GF-D8 (cell line): ENCODE results near the gene BRD1.
"Not testable (repeated sequence)": the region's sequence is repeated elsewhere in the genome, so short reads cannot be mapped to it uniquely, and the experiment has no call there.

Source experiments
- DNase-seq: peaks from one replicate; lab custom pipeline; 2025; lab: John Stamatoyannopoulos, UW

The BRD1 gene

DNA sequence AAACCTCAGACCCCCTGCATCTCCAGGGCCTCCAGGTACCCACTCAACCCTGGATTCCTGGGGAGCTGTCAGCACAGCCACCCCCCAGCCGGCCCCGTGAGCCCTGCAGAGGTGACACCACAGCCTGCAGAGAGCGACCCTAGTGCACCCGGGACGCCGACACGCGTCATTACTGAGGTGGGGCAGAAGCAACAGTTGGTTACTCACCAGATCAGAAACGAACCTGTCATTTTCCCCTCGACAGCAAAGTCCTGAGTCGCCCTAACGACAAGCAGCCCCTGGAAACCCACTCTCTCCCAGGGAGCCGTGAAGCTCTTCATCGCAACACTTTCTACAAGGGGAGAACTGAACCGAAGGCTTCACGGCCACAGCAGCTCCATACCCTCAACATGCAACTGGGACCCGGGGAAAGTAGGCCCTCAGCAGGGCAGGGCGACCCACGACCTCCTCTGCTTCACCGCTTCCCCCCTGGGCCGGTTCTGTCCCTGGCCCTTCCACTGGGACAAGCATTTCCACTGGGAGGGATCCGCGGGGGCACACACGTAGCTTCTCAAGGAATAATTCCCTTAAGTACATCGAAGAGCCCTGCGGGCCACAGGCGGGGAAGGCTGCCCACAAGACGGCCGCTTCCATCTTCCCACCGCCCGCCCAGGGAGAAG is 1.6 kb downstream of the BRD1 start:
- DNase-seq: no peak

DNA sequence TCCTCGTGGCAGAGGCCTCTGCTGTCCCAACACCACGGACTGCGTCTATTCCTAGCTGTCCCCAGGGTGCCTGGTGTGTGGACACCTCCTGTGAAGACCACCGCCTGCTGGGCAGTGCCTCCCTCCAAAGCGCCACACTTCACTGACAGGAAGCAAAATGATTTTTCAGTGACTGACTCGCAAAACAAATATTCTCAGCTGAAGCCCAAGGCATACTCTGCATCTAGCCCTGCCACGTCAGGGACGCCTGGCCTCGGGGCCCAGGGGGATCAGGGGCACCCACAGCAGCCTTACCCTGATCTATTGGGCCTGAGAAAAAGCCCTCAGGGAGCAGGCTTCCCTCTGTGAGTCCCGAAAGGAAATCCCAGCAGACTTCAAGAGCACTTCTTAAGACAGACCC is 2.2 kb downstream of the BRD1 start:
- no peak for DNase-seq

DNA sequence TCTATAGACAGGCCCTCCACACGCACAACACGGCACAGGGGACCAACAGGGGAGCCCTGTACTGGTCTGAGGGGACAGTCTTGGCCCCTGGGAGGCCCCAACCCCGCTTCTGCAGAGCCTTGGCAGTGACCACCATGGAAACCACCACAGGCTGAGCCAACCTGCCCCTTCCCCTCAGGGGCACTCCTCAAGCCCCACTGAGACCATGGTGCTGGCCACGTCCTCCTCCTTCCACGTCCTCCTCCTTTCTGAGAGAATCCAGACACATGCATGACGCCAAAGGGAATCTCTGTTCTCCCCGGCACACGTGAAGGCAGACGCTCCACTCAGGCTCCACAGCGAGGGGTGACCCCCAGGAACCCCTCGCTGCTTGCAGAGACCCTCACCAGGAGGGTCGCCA is 2.7 kb downstream of the BRD1 start:
- DNase-seq: no peak

DNA sequence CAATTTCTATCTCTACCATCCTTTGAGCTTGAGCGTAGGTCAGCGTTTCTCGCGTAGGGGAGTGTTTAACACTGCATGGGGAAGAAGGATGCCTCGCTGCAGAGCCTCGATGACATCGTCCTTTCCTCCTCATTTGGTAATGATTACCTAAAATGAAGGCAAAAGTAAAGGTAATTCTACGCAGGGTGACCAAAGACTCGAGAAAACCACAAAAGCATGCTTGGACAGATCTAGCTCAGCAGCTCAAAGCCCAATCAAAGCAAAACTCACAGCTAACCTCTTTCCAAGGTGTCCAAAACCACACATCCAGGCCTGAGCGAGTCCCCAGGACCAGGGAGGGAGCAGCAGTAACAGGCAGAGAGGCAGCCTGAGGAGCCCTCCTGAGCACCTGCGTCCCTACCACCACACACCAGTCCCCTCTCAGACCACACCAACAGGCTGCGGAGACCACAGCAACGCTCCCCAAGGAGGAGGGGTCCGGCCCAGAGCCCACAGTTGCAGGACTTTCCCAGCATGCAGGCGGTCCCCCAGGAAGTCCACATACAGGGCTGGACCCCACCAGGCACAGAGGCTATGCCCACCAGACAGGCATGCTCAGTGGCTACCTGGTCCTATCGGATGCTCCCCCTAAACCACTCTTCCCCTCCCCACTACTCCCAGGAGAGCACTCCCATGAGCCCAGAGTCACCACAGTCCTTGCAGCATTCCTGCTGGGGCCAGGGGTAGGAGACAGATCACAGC is 3.3 kb downstream of the BRD1 start:
- DNase-seq: no peak

DNA sequence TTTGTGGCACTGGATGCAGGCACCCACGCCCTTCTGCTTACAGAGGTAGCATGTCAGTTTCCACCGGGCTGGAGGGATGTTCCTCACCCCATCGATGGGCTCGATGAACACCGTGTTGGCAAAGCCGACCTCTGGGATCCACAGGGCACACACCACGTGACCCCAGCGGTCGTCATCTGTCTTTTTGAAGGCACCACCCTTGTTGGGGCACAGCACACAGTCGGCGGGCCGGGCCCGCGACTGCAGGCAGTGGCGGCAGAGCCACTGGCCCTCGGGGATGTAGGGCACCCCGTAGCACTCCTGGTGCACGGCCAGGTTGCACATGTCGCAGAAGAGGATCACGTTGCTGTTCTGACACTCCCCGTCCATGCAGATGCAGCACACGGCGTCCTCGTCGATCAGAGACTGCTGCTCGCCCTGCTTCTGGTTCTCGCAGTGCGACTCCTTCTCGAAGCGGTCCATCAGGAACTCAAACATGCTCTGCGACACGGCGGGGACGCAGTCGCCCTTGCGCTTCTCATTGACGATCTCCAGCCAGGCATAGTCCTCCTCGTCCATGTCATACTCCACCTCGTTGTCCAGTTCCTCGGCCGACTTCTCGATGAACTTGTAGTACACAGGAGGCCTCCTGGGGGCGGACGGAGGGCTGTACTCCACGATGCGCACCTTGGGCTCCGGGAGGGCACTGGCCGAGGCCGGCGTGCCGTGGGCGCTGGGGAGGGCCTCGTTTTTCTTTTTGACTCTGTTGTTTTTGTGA is 4.2 kb downstream of the BRD1 start:
- DNase-seq: no peak

DNA sequence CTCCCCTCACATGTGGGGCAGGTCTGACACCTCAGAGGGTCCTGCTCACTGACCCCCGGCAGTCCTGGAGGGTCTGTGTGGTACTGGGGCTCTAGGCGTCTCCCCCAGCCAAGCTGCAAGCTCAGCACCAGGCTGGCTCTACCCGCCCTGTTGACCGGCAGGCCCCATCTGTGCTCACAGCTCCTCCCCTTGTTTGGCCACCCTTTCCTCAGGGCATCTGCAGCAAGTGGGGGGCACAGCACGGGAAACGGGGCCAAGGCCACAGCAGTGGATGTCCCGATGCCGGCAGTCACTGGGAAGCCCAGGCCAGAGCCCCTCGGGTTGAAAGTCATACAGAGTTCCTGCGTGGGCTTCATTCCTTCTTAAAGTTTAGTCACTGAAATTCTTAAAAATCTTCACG is 5.9 kb downstream of the BRD1 start:
- DNase-seq: not testable (repeated sequence)

DNA sequence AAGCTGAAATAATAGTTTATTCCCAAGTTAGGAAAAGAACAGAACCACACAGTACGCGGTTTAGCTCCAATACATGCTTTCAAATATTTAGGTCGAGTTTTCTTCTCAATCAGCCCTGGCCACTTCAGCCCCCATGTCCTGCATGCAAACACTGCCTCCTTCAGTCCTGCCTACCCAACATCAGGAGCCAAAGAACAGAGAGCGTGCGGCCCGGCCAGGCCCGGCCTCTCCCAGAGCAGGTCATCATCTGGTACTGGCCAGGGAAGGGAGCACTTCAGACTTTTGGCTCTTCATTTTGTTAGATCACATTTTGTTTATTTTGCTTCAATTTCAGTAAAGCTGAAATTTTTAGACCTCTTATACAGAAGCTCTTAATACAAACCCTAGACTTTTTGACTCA is 6.7 kb downstream of the BRD1 start:
- DNase-seq: no peak

DNA sequence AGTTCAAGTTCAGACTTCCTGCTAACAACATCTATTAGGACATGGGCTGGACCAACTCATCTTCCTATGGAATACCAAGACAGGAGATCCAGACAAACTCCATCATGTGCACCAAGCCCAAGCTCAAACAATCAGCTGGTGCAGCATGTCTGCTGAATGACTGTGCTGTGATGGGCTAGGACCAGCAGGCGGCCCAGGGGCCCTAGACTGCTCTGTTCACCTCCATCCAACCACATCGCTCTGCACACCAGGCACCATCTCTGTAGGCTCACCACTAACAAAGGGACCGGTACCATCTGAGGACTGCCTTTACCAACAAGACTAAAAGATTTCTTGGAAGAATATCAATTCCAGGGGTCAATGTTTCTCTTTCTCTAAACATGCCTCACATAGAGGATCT is 10.3 kb downstream of the BRD1 start:
- DNase-seq: no peak

DNA sequence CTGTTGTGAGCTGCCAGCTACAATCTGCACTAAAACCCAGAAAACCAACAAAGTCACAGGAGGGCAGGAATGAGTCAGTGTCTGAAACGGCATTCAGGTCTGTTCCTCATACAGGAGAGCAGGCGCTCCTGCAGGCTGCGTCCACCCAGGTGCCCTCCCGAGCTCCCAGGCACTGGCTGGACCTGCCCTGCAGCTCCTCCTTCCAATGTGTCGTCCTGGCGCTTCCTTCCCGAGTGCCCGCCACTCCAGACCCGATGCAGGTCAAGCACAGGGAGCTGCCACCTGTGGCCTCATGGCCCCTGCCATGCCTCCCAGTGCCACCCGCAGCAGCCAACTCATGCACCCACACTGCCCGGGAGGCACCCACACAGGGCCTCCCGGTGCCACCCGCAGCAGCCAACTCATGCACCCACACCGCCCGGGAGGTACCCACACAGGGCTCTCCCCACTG is 12.0 kb downstream of the BRD1 start:
- DNase-seq: no peak

DNA sequence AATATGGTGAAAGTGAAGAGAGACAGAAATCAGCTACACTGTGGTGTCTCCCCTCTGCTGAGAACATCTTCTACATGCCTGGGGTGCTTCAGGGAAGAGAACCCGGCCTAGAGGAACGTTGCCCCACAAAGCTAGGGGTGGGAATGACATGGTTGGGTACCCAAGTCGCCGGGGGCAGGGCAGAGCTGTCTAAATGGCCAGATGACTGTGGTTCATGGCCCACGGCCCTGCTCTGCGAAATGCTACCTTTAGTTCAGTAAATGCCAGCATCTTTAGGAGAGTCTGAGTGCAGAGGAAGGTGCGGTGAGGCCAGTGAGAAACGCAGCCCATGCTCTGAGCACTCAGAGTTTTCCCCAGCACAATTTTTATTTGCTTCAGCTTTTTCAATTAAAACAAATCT is 12.8 kb downstream of the BRD1 start:
- no peak for DNase-seq

DNA sequence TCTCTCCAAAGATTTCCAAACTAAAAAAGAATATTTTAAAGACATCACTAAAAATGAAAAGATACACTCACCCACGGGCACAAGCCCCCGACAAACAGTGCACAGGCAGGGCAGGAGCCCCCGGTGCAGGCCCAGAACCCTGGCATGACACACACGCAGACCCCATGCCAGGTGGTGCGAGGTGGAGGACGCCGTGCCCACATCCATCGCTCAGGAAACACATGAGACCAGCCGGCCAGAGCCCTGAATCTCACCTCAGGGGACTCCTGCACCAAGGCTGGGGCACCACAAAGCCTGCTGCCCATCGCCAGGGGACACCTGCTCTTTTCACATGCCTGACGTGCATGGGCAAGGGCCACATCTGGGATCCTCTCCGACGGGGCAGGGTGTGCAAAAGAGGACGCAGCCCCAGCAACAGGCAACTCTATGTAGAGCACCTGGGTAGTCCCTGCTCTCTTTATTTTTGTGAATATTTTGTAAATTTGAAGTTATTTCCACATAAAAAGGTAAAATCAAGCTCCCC is 13.4 kb downstream of the BRD1 start:
- DNase-seq: no peak

DNA sequence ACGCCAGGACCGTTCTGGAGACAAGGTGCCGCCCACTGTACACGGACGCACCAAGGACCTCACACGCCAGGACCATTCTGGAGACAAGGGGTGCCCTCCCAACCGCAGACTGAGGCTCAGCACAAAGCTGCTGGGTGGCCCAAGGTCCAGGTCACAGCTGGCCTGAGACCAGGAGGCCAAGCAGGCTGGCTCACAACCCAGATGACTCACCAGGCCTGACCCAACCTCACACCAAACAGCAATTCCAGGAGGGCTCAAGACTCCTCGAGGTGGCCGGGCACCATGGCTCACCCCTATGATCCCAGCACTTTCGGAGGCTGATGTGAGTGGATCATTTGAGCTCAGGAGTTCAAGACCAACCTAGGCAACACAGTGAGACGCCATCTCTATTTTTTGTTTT is 14.8 kb downstream of the BRD1 start:
- DNase-seq: no peak

DNA sequence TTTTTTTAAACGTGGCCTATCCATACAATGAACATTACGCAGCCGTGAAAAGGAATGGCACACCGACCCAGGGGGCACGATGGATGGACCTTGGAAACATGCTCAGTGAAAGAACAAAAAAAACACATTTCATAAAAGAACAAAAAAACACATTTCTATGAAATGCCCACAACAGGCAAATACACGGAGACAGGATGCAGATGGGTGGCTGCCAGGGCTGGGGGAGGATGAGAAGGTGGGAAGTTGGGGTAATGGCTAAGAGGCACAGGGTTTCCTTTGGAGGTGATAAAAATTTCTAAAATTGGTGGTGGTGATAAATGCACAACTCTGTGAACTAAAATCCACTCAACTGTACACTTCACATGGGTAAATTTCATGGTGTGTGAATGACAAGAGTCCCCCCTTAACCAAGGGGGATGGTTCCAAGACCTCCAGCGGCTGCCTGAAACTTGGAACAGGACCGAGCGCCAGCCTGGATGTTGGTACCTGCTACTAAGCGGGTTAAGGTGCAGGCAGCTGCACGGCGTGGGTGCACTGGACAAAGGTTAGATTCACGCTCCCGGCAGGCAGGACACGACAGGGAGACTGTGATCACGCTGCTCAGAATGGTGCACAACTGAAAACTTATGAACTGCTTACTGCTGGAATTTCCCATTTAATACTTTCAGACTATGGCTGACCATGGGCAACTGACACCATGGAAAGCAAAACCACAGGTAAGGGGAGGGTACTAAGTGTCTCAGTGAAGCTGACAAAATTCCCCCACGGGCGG is 16.5 kb downstream of the BRD1 start:
- no peak for DNase-seq

DNA sequence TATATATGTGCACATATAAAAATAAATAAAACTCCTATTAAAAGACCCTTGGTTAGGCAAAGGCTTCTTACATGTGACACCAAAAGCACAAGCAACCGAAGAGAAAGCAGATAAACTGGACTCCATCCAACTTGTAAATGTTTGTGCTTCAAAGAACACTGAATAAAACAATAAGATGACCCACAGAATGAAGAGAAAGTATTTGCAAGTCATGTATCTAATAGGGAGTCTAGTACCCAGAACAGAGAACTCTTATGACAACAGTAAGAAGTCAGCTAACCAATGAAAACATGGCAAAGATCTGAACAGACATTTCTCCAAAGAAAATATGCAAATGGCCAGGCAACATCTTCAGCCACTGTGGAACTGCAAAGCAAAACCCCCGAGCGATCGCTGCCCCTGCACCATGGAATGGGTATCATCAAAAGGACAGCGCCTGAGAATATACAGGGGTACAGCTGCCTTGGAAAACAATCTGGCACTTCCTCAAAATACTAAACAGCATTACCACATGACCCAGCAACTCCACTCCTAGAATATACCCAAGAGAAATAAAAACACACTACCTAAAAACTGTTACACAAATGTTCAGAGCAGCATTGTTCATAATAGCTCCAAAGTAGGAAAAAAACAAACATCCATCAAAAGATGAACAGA is 17.2 kb downstream of the BRD1 start:
- DNase-seq: no peak

DNA sequence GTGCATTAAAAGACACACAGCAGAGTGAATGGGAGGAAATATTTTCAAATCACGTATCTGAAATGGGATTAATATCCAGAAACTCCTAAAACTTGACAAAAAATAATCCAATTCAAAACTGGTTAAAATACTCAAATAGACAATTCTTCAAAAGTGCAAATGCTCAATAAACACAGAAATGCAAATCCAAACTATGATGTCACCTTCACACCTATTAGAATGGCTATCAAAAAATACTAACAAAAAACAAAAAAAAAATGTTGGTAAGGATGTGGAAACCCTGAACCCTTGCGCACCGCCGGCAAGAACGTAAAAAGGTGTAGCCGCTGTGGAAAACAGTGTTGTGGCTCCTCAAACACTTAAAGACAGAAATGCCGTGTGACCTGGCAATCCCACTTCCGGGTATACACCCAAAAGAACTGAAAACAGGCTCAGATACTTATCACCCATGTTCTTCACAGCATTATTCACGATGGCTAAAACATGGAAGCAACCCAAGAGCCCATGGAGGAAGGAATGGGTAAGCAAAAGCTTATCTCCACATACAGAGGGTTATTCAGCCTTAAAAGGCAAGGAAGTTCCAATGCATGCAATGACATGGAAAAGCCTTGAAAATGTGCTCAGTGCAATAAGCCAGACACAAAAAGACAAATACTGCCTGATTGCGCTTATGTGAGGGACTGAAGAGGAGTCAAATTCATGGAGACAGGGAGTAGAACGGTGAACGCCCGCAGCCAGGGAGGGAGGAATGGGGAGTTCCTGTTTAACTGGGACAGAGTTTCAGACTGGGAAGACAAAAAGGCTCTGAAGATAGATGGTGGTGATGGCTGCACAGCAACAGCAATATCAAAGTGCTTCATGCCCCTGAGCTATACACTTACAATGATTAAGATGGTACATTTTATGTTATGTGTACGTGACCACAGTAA is 19.6 kb downstream of the BRD1 start:
- no peak for DNase-seq

DNA sequence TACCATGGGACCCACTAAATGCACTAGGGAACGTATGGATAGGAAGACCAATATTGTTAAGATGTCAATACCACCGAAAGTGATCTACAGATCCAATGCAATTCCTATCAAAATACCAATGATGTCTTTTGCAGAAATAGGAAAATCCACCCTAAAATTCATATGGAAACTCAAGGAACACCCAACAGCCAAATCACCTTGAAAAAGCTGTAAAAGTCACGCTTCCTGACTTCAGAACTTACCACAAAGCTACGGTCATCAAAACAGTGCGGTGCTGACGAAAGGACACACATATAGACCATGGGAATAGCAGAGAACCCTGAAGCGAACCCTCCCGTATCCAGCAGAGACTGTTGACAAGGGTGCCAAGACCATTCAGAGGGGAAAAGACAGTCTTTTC is 20.5 kb downstream of the BRD1 start:
- DNase-seq: no peak

DNA sequence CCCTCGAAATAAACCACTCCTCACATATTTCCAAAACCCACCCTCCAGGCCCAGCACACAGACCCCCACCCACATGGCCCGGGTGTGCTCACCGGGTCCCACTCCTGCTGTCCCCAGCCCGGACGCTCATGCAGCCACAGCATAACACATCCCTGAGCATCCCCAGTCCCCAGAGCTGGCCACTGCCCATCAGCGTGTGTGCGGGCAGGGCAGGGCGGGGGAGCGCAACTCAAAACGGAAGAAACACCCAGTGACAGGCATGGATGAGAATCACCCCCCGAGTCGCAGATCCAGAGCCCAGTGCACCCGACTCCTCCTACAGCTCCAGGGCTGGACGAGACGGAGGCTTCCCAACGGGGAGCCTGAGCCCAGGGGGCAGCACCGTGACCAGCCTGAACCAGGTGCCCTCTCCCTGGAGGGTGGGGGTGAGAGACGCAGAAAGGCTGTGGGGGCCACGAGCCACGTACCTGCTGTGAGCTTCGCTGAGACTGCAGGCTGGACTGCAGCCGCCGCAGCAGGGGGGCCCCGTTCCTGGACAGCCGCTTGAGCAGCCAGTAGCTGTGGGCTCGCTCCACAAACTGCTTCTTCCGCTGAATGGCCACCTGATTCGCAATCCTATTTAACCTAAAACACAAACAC is 23.8 kb downstream of the BRD1 start:
- no peak for DNase-seq

DNA sequence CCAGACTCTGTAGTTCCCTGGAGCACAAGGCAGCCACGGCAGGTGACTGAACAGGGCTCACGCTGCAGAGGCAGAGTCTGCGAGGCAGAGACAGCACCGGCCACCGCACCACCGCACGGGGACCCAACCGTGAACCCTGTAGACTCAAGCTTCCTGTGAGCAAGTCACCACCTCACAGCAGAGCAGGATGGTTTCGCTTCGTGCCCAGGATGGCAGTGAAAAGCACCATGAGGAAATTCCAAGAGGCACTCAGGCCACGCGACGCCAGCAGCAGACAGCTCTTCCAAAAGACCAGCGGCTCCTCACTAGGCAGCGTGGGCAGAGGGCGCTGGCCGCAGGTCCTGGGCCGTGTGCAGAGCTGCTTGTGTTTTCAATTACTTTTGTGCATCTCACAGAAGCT is 24.5 kb downstream of the BRD1 start:
- no peak for DNase-seq

DNA sequence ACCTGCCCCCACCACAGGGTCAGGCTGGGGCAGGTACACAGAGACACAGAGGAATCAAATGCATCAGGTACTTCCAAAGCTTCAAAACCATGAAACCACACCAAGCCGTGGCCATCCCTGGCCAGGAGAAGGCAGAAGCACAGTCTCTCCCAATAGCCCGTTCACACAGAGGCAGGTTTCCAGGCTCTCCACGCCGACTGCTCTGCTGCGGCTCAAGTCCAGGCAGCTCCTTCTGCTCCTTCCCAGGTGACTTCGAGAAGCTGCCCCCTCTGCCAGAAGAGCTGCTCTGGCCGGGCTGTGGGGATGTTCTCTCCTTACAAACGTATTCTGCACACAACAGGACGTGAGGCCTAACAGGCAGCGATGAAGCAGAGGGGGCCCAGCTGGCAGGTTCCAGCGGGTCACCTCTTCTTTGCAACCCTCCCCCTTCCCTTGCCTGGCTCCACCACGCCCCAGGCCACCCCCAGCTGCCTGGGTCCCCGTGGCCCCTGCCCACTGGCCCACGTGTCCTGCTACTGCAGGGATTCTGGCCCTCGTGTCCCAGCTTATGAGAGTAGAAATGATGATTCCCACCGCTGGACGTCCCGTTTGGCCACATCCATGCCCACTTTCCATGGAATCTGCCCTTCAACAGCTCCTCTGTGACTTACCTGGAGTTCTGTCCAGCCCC is 26.1 kb downstream of the BRD1 start:
- DNase-seq: no peak
